WTC11 (cell line): Measurements from ENCODE around the gene APOD.

Experiments
- AFF4 ChIP-seq: sonication (generic); formaldehyde crosslinking; IDR thresholded peaks from 2 replicates; pipeline ENCODE4 v1.8.1; 2023; ENCODE audit warnings: mild to moderate bottlenecking, missing genetic modification reagents, borderline replicate concordance
- CTCF ChIP-seq: fragments of 200-600 bp; IDR thresholded peaks from 2 replicates; pipeline ENCODE4 v1.8.0; 2022; ENCODE audit warnings: antibody characterized with exemption
- FOXK1 ChIP-seq: sonication (generic); formaldehyde crosslinking; IDR thresholded peaks from 2 replicates; pipeline ENCODE4 v1.8.0; 2022; ENCODE audit warnings: mild to moderate bottlenecking, moderate library complexity, missing genetic modification reagents
- JUN ChIP-seq: sonication (generic); formaldehyde crosslinking; IDR thresholded peaks from 2 replicates; pipeline ENCODE4 v1.8.0; 2023; ENCODE audit warnings: mild to moderate bottlenecking, missing genetic modification reagents
- NR1H2 ChIP-seq: sonication (generic); formaldehyde crosslinking; IDR thresholded peaks from 2 replicates; pipeline ENCODE4 v1.9.0; 2021; ENCODE audit warnings: mild to moderate bottlenecking, moderate library complexity, missing genetic modification reagents
- NR2C2 ChIP-seq: sonication (generic); formaldehyde crosslinking; IDR thresholded peaks from 2 replicates; pipeline ENCODE4 v1.8.0; 2022; ENCODE audit warnings: mild to moderate bottlenecking, missing genetic modification reagents
- TCF7 ChIP-seq: sonication (generic); formaldehyde crosslinking; IDR thresholded peaks from 2 replicates; pipeline ENCODE4 v1.8.0; 2022; ENCODE audit warnings: mild to moderate bottlenecking, low read depth, missing genetic modification reagents, moderate library complexity
- TEAD4 ChIP-seq: sonication (generic); formaldehyde crosslinking; IDR thresholded peaks from 2 replicates; pipeline ENCODE4 v1.8.0; 2022; ENCODE audit warnings: mild to moderate bottlenecking, missing genetic modification reagents
- ZBTB21 ChIP-seq: sonication (generic); formaldehyde crosslinking; IDR thresholded peaks from 2 replicates; pipeline ENCODE4 v1.8.1; 2023; ENCODE audit warnings: mild to moderate bottlenecking, missing genetic modification reagents, borderline replicate concordance
- ZNF232 ChIP-seq: sonication (generic); formaldehyde crosslinking; IDR thresholded peaks from 2 replicates; pipeline ENCODE4 v1.8.0; 2022; ENCODE audit warnings: mild to moderate bottlenecking, missing genetic modification reagents

- TF ChIP-seq CTCF (no peak), AFF4 (no peak), ZNF232 (CRISPR knock-in tag) (no peak), TCF7 (CRISPR knock-in tag) (no peak), ZBTB21 (CRISPR knock-in tag) (no peak), JUN (no peak), NR1H2 (no peak), NR2C2 (CRISPR knock-in tag) (no peak), TEAD4 (CRISPR knock-in tag) (no peak), FOXK1 (CRISPR knock-in tag) (no peak)
Measured at GRCh38 chr3:195542316-195542697, 41.4 kb downstream of the APOD start.
